Testis (tissue), 3 donors: ENCODE measurements around the gene AKAP8. TPM values are rescaled to one million over a fixed set of nuclear protein-coding genes. Genes with fewer than 3 reads are reported as not detected.
"Not testable (repeated sequence)": the region's sequence is repeated elsewhere in the genome, so short reads cannot be mapped to it uniquely, and the experiment has no call there.

Source experiments
- DNase-seq: peaks from one replicate; pipeline ENCODE4 v3.0.0-alpha.2; 2019
- H3K27ac ChIP-seq, 2 donors: fragments of 200-600 bp; sonication (generic); one replicate each; pipeline ENCODE4 v1.5.1; 2019
- H3K27me3 ChIP-seq: fragments of 200-600 bp; sonication (generic); one replicate; pipeline ENCODE4 v1.5.1; 2019
- H3K36me3 ChIP-seq: fragments of 200-600 bp; sonication (generic); one replicate; pipeline ENCODE4 v1.5.1; 2017; ENCODE audit warnings: low read depth; ENCODE audit errors: missing control alignments
- H3K4me1 ChIP-seq: fragments of 200-600 bp; sonication (generic); one replicate; pipeline ENCODE4 v1.5.1; 2019
- H3K4me3 ChIP-seq, 2 donors: fragments of 200-600 bp; sonication (generic); one replicate each; pipeline ENCODE4 v1.5.1; 2017 to 2019
- H3K9me3 ChIP-seq: fragments of 200-600 bp; sonication (generic); one replicate; pipeline ENCODE4 v1.5.1; 2017
- POLR2A ChIP-seq: fragments of 450-650 bp; IDR thresholded peaks from one replicate; pipeline ENCODE4 v1.6.1; 2017; ENCODE audit warnings: antibody characterized with exemption, mild to moderate bottlenecking, moderate library complexity
- WGBS, 2 donors: methylation state at CpG; one replicate each; pipeline ENCODE4 v1.1.5; 2018; 5-methylcytosine and 5-hydroxymethylcytosine counted together
- intact Hi-C: fragments of 100-400 bp; cut with DNase I; formaldehyde crosslinking; loops from one replicate; pipeline ENCODE4 v1.15.1; 2023; ENCODE audit warnings: low total_unique reads
- polyA plus RNA-seq: library from polyadenylated mRNA; stranded (reverse); fragments of 350-450 nt; fragmentation: Illumina TruSeq; extraction: RNeasy Lipid Tissue Mini Kit (QIAGEN cat#74804); gene quantifications from one replicate; pipeline ENCODE4 v1.2.3, GENCODE V29; 2014; ENCODE audit warnings: low read depth, low replicate concordance; ENCODE audit not compliant: insufficient read depth
- total RNA-seq, 2 donors: library from RNA; depleted of rRNA; stranded (reverse); fragments of >200 nt; gene quantifications; one replicate each; pipeline ENCODE4 v1.2.3, GENCODE V29; 2016
- TF ChIP-seq, protein P1 (sequence below), 3 experiments: fragments of 450-650 bp in 2 of 3; fragments of 200-600 bp in 1 of 3; sonication (generic) in 1 of 3; IDR thresholded peaks; one replicate each; pipeline ENCODE4 v1.5.1; 2016 to 2019; ENCODE audit warnings: antibody characterized with exemption in 3 of 3, mild to moderate bottlenecking in 2 of 3, moderate library complexity in 1 of 3

AKAP8 gene
- total and polyA plus RNA-seq, 3 donors from 2014 or later = 20.1 to 46.3 (median 44.0) TPM

GRCh38 chr19:15360015-15360414, 19.6 kb downstream of the AKAP8 start:
- DNase-seq, H3K9me3 ChIP-seq, H3K4me3 ChIP-seq, intact Hi-C loops, H3K4me1 ChIP-seq, H3K27me3 ChIP-seq, H3K27ac ChIP-seq, H3K36me3 ChIP-seq: not testable (repeated sequence)
- 81 to 87% methylated on average over 4 of the region's 4 CpGs for WGBS, 2 donors

- WGBS, 2 donors = 85 to 88% methylated on average over 3 of the region's 3 CpGs
- Histone ChIP-seq H3K27me3 (no peaks in the 10 kb centered on the region), H3K9me3 (no peaks in the 10 kb centered on the region), H3K4me3 (no peak overlapping the region), H3K4me1 (no peaks in the 10 kb centered on the region), H3K27ac (no peak overlapping the region), H3K36me3 (no peaks in the 10 kb centered on the region)
- TF ChIP-seq POLR2A = no peak
- TF ChIP-seq, protein P1, sequence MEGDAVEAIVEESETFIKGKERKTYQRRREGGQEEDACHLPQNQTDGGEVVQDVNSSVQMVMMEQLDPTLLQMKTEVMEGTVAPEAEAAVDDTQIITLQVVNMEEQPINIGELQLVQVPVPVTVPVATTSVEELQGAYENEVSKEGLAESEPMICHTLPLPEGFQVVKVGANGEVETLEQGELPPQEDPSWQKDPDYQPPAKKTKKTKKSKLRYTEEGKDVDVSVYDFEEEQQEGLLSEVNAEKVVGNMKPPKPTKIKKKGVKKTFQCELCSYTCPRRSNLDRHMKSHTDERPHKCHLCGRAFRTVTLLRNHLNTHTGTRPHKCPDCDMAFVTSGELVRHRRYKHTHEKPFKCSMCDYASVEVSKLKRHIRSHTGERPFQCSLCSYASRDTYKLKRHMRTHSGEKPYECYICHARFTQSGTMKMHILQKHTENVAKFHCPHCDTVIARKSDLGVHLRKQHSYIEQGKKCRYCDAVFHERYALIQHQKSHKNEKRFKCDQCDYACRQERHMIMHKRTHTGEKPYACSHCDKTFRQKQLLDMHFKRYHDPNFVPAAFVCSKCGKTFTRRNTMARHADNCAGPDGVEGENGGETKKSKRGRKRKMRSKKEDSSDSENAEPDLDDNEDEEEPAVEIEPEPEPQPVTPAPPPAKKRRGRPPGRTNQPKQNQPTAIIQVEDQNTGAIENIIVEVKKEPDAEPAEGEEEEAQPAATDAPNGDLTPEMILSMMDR (IDR thresholded peaks at IDR 0.05) = no peak
- no peak for DNase-seq
- intact Hi-C loops = no loop called here
Measured at GRCh38 chr19:15358918-15359317, 20.7 kb downstream of the AKAP8 start.

DNA sequence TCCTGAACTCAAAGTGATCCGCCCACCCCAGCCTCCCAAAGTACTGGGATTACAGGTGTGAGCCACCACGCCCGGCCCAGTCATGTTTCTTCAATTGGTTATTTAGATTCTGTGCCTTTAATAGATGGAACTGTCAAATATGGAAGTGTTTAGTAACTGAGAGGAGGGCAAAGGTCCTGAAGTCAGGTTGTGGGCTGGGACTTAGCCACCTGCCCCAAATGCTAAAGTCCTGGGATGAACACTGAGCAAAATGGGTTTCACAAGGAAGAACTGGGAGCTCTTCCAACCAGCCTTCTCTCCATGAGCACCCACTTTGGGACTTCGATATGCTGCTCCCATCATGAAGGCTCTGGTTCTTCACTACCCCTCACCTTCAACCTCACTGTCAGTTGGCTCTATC, 21.7 kb downstream of the AKAP8 start:
- 94 to 100% methylated on average over 4 of the region's 4 CpGs for WGBS, 2 donors
- no peak for DNase-seq
- Histone ChIP-seq H3K36me3 (no peaks in the 10 kb centered on the region), H3K4me3 (no peak overlapping the region), H3K9me3 (no peaks in the 10 kb centered on the region), H3K27ac (no peak overlapping the region), H3K4me1 (no peaks in the 10 kb centered on the region), H3K27me3 (no peaks in the 10 kb centered on the region)
- intact Hi-C loops = no loop called here
- TF ChIP-seq POLR2A = no peak
- TF ChIP-seq, protein P1 (IDR thresholded peaks at IDR 0.05) = no peak

GRCh38 chr19:15354566-15355296, 24.9 kb downstream of the AKAP8 start:
- intact Hi-C loops = no loop called here
- H3K4me1 ChIP-seq = no peaks in the 10 kb centered on the region
- no peak overlapping the region for H3K27ac ChIP-seq
- no peak for DNase-seq
- WGBS, 2 donors = 80 to 88% methylated on average over 27 of the region's 27 CpGs
- H3K9me3 ChIP-seq = no peaks in the 10 kb centered on the region
- TF ChIP-seq, protein P1 (IDR thresholded peaks at IDR 0.05) = no peak
- no peak for TF ChIP-seq POLR2A
- H3K27me3 ChIP-seq = no peaks in the 10 kb centered on the region
- no peak overlapping the region for H3K4me3 ChIP-seq
- no peaks in the 10 kb centered on the region for H3K36me3 ChIP-seq

- Histone ChIP-seq H3K4me3 (no peak overlapping the region), H3K27ac (no peak overlapping the region), H3K36me3 (no peaks in the 10 kb centered on the region), H3K4me1 (no peaks in the 10 kb centered on the region), H3K9me3 (no peaks in the 10 kb centered on the region), H3K27me3 (no peaks in the 10 kb centered on the region)
- no peak for TF ChIP-seq POLR2A
- TF ChIP-seq, protein P1 (IDR thresholded peaks at IDR 0.05) = no peak
- WGBS, 2 donors = 89 to 90% methylated on average over 4 of the region's 4 CpGs
- intact Hi-C loops = no loop called here
- DNase-seq = no peak
Measured at GRCh38 chr19:15353908-15354307, 25.7 kb downstream of the AKAP8 start.

GRCh38 chr19:15352535-15352934, 27.1 kb downstream of the AKAP8 start:
- intact Hi-C loops, H3K27ac ChIP-seq, DNase-seq, H3K36me3 ChIP-seq, H3K4me1 ChIP-seq, H3K4me3 ChIP-seq, H3K27me3 ChIP-seq, H3K9me3 ChIP-seq: not testable (repeated sequence)
- 86 to 94% methylated on average over 8 of the region's 8 CpGs for WGBS, 2 donors

DNA sequence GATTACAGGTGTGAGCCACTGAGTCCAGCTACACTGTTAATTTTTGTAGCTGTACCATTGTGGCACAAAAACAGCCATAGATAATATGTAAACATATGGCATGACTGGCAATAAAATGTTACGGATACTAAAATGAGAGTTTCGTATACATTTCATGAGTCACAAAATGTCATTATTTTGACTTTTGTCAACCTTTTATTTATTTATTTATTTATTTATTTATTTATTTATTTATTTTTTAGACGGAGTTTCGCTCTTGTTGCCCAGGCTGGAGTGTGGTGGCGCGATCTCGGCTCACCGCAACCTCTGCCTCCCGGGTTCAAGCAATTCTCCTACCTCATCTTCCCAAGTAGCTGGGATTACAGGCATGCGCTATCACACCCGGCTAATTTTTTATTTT, 38.3 kb downstream of the AKAP8 start:
- H3K9me3 ChIP-seq, H3K36me3 ChIP-seq, H3K4me3 ChIP-seq, H3K27me3 ChIP-seq, intact Hi-C loops, H3K4me1 ChIP-seq, DNase-seq, H3K27ac ChIP-seq: not testable (repeated sequence)
- 97 to 98% methylated on average over 11 of the region's 11 CpGs for WGBS, 2 donors
